Skeletal muscle satellite cell (primary cell): ENCODE measurements around the gene CACNA2D3.

ENCODE experiments used
- H3K27me3 ChIP-seq: 2 replicates; pipeline ENCODE4 v1.7.0; 2013; ENCODE audit warnings: low read length; ENCODE audit not compliant: control insufficient read depth, insufficient read depth
- H3K36me3 ChIP-seq: 2 replicates; pipeline ENCODE4 v1.7.0; 2013; ENCODE audit warnings: mild to moderate bottlenecking, control low read depth, low read length; ENCODE audit not compliant: insufficient read depth
- H3K4me1 ChIP-seq: 2 replicates; pipeline ENCODE4 v1.7.0; 2013; ENCODE audit warnings: low read length; ENCODE audit not compliant: control insufficient read depth, insufficient read depth
- H3K4me2 ChIP-seq: 2 replicates; pipeline ENCODE4 v1.7.0; 2013; ENCODE audit warnings: mild to moderate bottlenecking, low read length
- H3K4me3 ChIP-seq: 2 replicates; pipeline ENCODE4 v1.7.0; 2013; ENCODE audit warnings: low read length
- H3K9ac ChIP-seq: 2 replicates; pipeline ENCODE4 v1.7.0; 2013; ENCODE audit warnings: mild to moderate bottlenecking, low read depth, low read length, moderate library complexity
- H3K9me3 ChIP-seq: replicated peaks from 2 replicates; pipeline ENCODE4 v1.7.0; 2013; ENCODE audit warnings: mild to moderate bottlenecking, control low read depth, low read length

Gene CACNA2D3

DNA sequence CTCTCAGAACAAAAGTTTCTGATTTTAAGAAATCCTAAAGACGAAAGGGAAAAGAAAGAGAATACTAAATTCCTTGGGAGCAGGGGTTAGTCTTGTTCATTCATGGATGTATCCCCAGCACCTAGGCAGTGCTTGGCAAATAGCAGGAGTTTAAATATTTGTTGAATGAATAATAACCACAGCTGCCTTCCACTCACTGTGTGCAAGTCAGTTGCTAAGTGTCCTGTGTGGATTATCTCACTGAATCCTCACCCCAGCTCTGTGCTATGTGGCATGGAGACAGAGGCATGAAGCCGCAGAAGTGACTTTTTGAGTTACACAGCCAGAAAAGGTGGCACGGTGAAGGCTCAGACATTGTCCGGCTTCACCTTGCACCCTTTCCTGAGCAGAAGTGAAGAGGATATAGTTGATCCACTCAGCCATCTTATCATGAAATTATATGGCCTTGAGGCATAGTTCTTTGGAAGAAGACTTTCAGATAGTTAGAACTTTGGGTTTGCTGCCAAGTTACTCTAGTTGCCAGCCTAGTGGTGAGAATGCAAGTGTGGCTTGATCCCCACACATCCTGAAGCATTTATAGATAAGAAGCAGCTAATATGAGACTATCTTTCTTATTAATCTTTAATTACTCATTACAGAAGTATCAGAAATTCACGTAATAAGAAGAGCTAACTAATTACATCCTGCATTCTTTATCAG lies 450.0 kb downstream of the CACNA2D3 start:
- H3K27me3 ChIP-seq: no peaks in the 10 kb centered on the region
- no peak overlapping the region for H3K9ac ChIP-seq
- H3K9me3 ChIP-seq: no peaks in the 10 kb centered on the region
- no peaks in the 10 kb centered on the region for H3K4me1 ChIP-seq
- no peak overlapping the region for H3K4me2 ChIP-seq
- no peaks in the 10 kb centered on the region for H3K36me3 ChIP-seq
- H3K4me3 ChIP-seq: no peak overlapping the region

DNA sequence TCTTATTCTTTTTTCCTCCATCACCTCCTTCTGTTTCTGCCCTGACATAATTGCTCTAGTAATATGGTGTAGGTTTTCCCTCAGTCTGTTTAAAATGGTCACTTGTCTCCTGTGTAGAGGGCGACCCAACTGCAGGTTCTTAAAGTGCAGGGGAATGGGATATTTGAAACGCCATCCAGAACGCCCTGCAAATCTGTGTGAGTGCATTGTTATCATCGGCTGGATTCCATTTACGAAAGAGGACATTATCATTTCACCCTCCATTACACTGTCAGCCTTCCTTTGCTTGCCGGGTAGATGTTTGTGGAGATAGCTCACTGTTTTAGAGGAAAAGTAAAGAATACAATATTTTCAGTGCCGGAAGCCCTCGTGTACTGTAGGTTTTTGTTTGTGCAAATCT lies 451.5 kb downstream of the CACNA2D3 start:
- no peaks in the 10 kb centered on the region for H3K27me3 ChIP-seq
- no peak overlapping the region for H3K9ac ChIP-seq
- H3K9me3 ChIP-seq: no peaks in the 10 kb centered on the region
- no peaks in the 10 kb centered on the region for H3K4me1 ChIP-seq
- no peak overlapping the region for H3K4me3 ChIP-seq
- H3K4me2 ChIP-seq: no peak overlapping the region
- H3K36me3 ChIP-seq: no peaks in the 10 kb centered on the region

DNA sequence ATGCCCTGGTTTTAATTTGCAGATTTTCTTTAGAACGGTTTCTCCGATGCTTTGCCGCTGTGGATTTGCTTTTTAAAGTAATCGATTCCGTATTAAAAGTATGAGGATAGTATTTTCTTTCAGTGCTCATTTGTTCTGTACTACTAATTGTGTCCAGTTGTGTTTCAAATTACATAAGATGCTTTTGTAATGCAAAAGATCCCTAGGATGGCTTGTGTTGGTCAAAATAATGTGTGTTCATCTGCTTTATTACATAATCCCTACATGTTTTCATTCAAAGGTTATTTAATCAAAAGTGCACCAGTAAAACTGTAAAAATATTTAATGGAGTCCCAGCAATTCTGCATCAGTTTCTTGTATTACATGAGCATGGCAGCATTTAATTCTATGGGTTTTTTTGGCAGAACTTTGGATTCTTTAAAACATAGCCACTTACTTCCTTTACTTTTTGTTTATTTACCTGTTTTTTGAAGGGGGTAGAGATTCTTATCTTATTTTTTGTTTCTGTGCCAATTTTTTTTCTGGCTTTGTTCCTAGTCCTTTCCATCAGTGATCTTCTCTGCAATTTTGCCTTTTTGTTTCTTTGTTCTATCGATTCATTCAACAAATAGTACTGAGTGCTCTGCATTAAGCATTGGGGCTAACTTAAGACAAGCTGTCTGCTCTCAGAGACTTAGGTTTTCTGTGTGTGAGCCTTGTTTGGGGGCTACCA lies 452.7 kb downstream of the CACNA2D3 start:
- Histone ChIP-seq H3K9me3 (peaks cover 3% of the 10 kb centered on the region), H3K4me1 (no peaks in the 10 kb centered on the region), H3K9ac (no peak overlapping the region), H3K4me3 (no peak overlapping the region), H3K27me3 (no peaks in the 10 kb centered on the region), H3K4me2 (no peak overlapping the region), H3K36me3 (no peaks in the 10 kb centered on the region)

DNA sequence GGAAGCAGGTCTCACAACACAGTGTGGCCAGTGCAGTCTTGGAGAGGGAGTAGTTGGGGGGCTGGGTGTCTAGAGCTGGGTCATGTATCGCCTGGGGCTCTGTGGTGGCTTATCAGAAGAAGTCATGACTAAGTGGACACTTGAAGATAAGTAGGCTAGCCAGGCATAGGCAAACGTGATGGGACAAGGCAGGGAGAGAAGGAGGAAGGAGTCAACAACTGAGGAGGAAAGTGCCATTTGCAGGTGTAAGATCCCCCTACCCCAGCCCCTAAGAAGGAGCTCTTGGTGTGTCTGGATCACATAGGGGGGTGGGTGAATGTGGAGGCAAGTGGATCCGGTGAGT lies 453.2 kb downstream of the CACNA2D3 start:
- Histone ChIP-seq H3K4me2 (no peak overlapping the region), H3K4me1 (no peaks in the 10 kb centered on the region), H3K36me3 (no peaks in the 10 kb centered on the region), H3K9me3 (peaks cover 3% of the 10 kb centered on the region), H3K27me3 (no peaks in the 10 kb centered on the region), H3K4me3 (no peak overlapping the region), H3K9ac (no peak overlapping the region)

DNA sequence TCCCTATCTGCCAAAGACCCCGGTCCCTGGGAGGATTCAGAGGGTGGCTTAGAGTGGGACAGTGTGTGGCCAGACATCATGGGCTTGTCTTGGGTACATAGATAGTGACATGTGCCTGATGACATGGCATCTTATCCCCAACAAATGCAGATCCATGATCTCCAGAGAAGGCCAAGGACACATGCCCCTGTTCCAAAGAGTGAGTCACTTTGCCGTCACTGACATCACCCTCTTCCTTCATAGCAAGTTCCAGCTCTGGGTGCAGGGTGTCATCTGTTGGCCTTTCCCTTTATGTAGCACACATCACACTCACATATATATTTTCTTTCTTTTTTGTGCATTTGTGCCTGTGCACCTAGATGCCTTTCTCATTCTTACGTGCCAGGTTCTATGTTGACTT lies 455.0 kb downstream of the CACNA2D3 start:
- no peak overlapping the region for H3K4me2 ChIP-seq
- no peaks in the 10 kb centered on the region for H3K36me3 ChIP-seq
- H3K4me1 ChIP-seq: no peaks in the 10 kb centered on the region
- H3K27me3 ChIP-seq: no peaks in the 10 kb centered on the region
- no peak overlapping the region for H3K9ac ChIP-seq
- H3K9me3 ChIP-seq: peaks cover 3% of the 10 kb centered on the region
- no peak overlapping the region for H3K4me3 ChIP-seq

DNA sequence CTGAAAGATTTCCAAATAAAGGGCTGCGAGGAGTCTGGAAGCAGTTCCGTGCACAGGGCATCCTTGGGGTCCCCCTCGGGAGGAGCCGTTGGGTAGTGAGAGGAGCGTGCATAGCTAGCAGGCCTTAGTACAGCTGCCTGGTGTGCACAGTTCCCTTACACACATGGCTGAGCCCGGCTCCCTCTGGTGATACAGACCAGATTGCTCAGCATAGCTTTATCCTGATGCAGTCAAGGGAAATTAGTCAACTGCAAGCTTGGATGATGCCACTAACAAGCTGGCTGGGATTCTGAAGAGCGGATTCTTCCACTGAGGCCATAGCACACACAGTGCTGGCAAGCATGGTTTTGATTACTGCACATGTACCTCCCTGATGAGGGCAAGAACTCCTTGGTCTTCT lies 456.1 kb downstream of the CACNA2D3 start:
- Histone ChIP-seq H3K4me2 (no peak overlapping the region), H3K4me3 (no peak overlapping the region)

DNA sequence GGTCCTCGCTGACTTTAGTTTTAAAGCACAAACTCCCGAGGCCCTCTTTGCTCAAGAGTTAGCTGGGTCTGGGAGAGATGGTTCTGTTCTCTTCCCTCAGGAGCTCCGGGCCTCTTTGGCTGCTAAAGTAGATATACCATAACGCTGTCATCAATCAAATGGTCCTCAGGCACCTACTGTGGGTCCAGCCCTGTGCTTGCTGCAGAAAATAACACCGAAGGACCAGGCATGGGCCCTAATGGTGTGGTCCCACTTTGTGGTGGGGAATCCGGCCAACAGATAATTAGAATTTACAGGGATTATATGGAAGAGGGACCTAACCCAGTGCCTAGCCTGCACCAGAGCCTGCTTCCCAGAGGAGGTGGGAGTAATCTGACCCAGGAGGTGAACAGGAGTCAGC lies 458.1 kb downstream of the CACNA2D3 start:
- no peaks in the 10 kb centered on the region for H3K4me1 ChIP-seq
- no peaks in the 10 kb centered on the region for H3K27me3 ChIP-seq
- H3K36me3 ChIP-seq: no peaks in the 10 kb centered on the region
- H3K9ac ChIP-seq: no peak overlapping the region
- no peak overlapping the region for H3K4me3 ChIP-seq
- no peak overlapping the region for H3K4me2 ChIP-seq
- H3K9me3 ChIP-seq: peaks cover 3% of the 10 kb centered on the region

More for the DNA sequence above, 456.1 kb downstream of the CACNA2D3 start:
- H3K9ac ChIP-seq: no peak overlapping the region
- no peaks in the 10 kb centered on the region for H3K36me3 ChIP-seq
- no peaks in the 10 kb centered on the region for H3K4me1 ChIP-seq
- H3K27me3 ChIP-seq: no peaks in the 10 kb centered on the region
- H3K9me3 ChIP-seq: peaks cover 3% of the 10 kb centered on the region

DNA sequence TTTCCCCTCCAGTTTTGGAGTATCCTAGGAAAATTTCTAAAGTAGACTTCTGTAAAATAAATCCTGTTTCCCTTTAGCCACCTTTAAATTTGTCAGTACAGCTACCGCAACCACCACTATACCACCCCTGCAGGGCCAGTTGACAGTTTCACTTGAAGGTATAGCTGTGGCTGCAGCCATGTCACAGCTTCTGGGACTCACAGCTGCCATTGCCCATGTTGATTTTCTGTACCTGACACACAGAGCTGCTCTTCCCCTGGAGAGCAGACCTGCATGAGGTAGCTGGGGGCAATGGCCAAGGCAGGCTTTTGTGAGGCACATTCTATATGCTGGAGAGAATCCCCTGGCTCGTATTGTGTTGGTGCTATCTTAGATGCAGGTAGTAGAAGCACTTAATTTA lies 460.1 kb downstream of the CACNA2D3 start:
- Histone ChIP-seq H3K4me3 (no peak overlapping the region), H3K36me3 (no peaks in the 10 kb centered on the region), H3K4me1 (no peaks in the 10 kb centered on the region), H3K9ac (no peak overlapping the region), H3K27me3 (no peaks in the 10 kb centered on the region), H3K9me3 (peaks cover 3% of the 10 kb centered on the region), H3K4me2 (no peak overlapping the region)

DNA sequence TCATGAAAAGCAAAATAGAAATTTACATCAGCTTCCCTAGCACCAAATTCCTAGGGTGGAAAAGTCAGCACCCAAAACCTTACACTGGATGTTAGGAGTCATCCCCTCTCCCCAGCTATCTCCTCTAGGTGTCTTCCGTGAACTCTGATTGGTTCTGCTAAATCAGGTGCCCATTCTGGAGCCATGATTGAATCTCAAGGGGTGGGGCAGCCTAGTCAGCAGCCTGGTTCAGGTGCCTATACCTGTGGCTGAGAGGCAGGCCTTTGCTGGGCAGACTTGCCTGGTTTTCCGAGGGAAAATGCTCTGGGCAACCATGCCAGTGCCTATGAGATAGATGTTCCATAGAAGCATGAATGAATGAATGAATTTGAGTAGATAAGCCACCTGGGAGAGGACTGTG lies 468.8 kb downstream of the CACNA2D3 start:
- Histone ChIP-seq H3K4me1 (no peaks in the 10 kb centered on the region), H3K4me2 (no peak overlapping the region), H3K9ac (no peak overlapping the region), H3K27me3 (no peaks in the 10 kb centered on the region), H3K36me3 (no peaks in the 10 kb centered on the region), H3K9me3 (no peaks in the 10 kb centered on the region), H3K4me3 (no peak overlapping the region)

DNA sequence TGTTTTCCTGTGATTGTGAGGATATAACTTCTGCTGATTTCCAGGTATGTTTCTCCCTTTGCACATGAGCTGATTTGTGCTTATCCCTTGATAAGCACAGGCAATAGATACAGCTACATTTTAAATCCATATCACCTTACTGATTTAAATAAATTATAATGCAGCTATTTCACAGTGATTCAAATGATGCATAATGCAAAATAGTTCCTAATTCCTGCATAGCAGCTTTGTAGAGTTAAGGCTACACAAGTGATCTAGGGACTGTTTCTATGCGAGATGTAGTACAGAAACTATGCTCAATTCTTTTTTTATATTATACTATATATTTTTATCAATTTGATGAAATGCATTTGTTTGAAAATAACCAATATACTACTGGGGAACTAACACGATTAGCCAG lies 471.3 kb downstream of the CACNA2D3 start:
- H3K36me3 ChIP-seq: no peaks in the 10 kb centered on the region
- no peaks in the 10 kb centered on the region for H3K9me3 ChIP-seq
- H3K27me3 ChIP-seq: no peaks in the 10 kb centered on the region
- no peaks in the 10 kb centered on the region for H3K4me1 ChIP-seq
- H3K4me2 ChIP-seq: no peak overlapping the region
- no peak overlapping the region for H3K4me3 ChIP-seq
- no peak overlapping the region for H3K9ac ChIP-seq

DNA sequence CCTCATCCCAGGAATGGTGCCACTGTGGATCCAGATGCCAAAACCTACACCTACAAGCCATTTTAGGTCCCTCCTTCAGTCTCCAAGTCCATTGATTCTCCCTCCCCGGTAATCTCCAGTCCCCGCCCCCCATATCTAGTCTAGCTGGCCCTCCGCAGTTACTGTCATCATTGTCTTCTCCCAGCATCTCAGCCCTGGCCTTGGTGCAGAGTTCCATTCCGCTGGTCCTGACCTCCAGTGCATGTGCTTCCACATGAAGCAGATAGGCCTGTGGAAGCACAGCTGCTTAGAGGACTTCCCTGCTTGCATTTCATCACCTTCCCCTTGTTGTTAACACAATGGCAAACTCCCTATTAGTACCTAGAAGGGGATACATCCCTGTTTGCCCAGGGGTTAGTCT lies 473.7 kb downstream of the CACNA2D3 start:
- no peaks in the 10 kb centered on the region for H3K36me3 ChIP-seq
- no peaks in the 10 kb centered on the region for H3K9me3 ChIP-seq
- no peak overlapping the region for H3K9ac ChIP-seq
- no peaks in the 10 kb centered on the region for H3K4me1 ChIP-seq
- no peak overlapping the region for H3K4me3 ChIP-seq
- H3K27me3 ChIP-seq: peaks cover 13% of the 10 kb centered on the region
- H3K4me2 ChIP-seq: no peak overlapping the region

DNA sequence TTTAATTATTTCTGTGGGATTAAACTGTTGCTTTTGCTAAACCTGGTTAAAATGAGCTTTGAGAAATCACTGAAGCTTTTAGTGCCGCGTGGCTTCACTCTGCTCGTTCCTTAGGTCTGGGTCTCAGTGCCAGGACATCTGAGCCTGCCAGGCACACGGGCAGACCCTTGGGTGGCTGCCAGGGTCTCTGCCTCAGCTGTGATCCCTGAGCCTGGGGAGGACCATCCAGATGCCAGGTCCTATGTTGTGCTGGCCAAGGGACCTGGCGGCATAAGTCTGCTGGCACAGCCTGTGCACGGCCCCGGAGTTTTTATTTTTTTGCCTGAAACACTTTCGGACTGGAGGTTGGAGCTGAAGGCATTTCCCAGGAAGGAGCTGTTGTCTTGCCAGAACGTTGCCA lies 477.4 kb downstream of the CACNA2D3 start:
- Histone ChIP-seq H3K9ac (no peak overlapping the region), H3K4me2 (no peak overlapping the region), H3K9me3 (no peaks in the 10 kb centered on the region), H3K4me3 (no peak overlapping the region), H3K4me1 (no peaks in the 10 kb centered on the region), H3K36me3 (no peaks in the 10 kb centered on the region), H3K27me3 (peaks cover 13% of the 10 kb centered on the region)
